Measurements from ENCODE around the gene NAALADL2. TPM values are rescaled to one million over a fixed set of nuclear protein-coding genes. Genes with fewer than 3 reads are reported as not detected.
"Not testable (repeated sequence)": the region's sequence is repeated elsewhere in the genome, so short reads cannot be mapped to it uniquely, and the experiment has no call there.

NAALADL2 gene
- total RNA-seq, 1 donor from 2014 or later = 0.13 TPM

- peak; percentile 7 to 24 for DNase-seq (ENCODE audit: low read depth in 2 of 2)
Measured at GRCh38 chr3:175357758-175358157, 498.6 kb downstream of the NAALADL2 start.

GRCh38 chr3:175358935-175359334, 499.8 kb downstream of the NAALADL2 start:
- no peak for DNase-seq (ENCODE audit: low read depth in 2 of 2)

GRCh38 chr3:175370426-175370825, 511.3 kb downstream of the NAALADL2 start:
- not testable (repeated sequence) for DNase-seq (ENCODE audit: low read depth in 2 of 2)

GRCh38 chr3:175371187-175371586, 512.1 kb downstream of the NAALADL2 start:
- not testable (repeated sequence) for DNase-seq (ENCODE audit: low read depth in 2 of 2)

- no peak for DNase-seq (ENCODE audit: low read depth in 2 of 2)
Measured at GRCh38 chr3:175374705-175375104, 515.6 kb downstream of the NAALADL2 start.

GRCh38 chr3:175378348-175378747, 519.2 kb downstream of the NAALADL2 start:
- no peak for DNase-seq (ENCODE audit: low read depth in 2 of 2)

- DNase-seq (ENCODE audit: low read depth in 2 of 2) = no peak
Measured at GRCh38 chr3:175381685-175382084, 522.6 kb downstream of the NAALADL2 start.

GRCh38 chr3:175383371-175383770, 524.2 kb downstream of the NAALADL2 start:
- DNase-seq (ENCODE audit: low read depth in 2 of 2) = no peak

GRCh38 chr3:175383813-175384212, 524.7 kb downstream of the NAALADL2 start:
- no peak for DNase-seq (ENCODE audit: low read depth in 2 of 2)

GRCh38 chr3:175384569-175384968, 525.4 kb downstream of the NAALADL2 start:
- no peak for DNase-seq (ENCODE audit: low read depth in 2 of 2)

- DNase-seq (ENCODE audit: low read depth in 2 of 2) = peak in 1 of 2 donors; percentile 5
Measured at GRCh38 chr3:175386630-175387029, 527.5 kb downstream of the NAALADL2 start.

- no peak for DNase-seq (ENCODE audit: low read depth in 2 of 2)
Measured at GRCh38 chr3:175389560-175389959, 530.4 kb downstream of the NAALADL2 start.

GRCh38 chr3:175391601-175392000, 532.5 kb downstream of the NAALADL2 start:
- no peak for DNase-seq (ENCODE audit: low read depth in 2 of 2)

GRCh38 chr3:175392653-175393052, 533.5 kb downstream of the NAALADL2 start:
- no peak for DNase-seq (ENCODE audit: low read depth in 2 of 2)

GRCh38 chr3:175397372-175397771, 538.2 kb downstream of the NAALADL2 start:
- no peak for DNase-seq (ENCODE audit: low read depth in 2 of 2)

- DNase-seq (ENCODE audit: low read depth in 2 of 2) = no peak
Measured at GRCh38 chr3:175398676-175399075, 539.5 kb downstream of the NAALADL2 start.

GRCh38 chr3:175399156-175399840, 540.2 kb downstream of the NAALADL2 start:
- no peak for DNase-seq (ENCODE audit: low read depth in 2 of 2)

GRCh38 chr3:175404027-175404426, 544.9 kb downstream of the NAALADL2 start:
- DNase-seq (ENCODE audit: low read depth in 2 of 2) = no peak

GRCh38 chr3:175404621-175405020, 545.5 kb downstream of the NAALADL2 start:
- no peak for DNase-seq (ENCODE audit: low read depth in 2 of 2)

- no peak for DNase-seq (ENCODE audit: low read depth in 2 of 2)
Measured at GRCh38 chr3:175410251-175410650, 551.1 kb downstream of the NAALADL2 start.

GRCh38 chr3:175411405-175411804, 552.3 kb downstream of the NAALADL2 start:
- no peak for DNase-seq (ENCODE audit: low read depth in 2 of 2)

GRCh38 chr3:175411946-175412345, 552.8 kb downstream of the NAALADL2 start:
- DNase-seq (ENCODE audit: low read depth in 2 of 2) = no peak

- DNase-seq (ENCODE audit: low read depth in 2 of 2) = no peak
Measured at GRCh38 chr3:175413926-175414325, 554.8 kb downstream of the NAALADL2 start.

GRCh38 chr3:175416600-175416999, 557.5 kb downstream of the NAALADL2 start:
- DNase-seq (ENCODE audit: low read depth in 2 of 2) = no peak
